ENCODE results near the gene KLK15. TPM values are rescaled to one million over a fixed set of nuclear protein-coding genes. Genes with fewer than 3 reads are reported as not detected.

KLK15 gene
- total RNA-seq, 4 donors from 2014 or later, result not detected

- Histone ChIP-seq H3K27ac (replicated peaks in 1 of 4) (no peak overlapping the region), H3K36me3 (no peaks in the 10 kb centered on the region), H3K9me3 (no peaks in the 10 kb centered on the region), H3K4me3 (no peak overlapping the region), H3K27me3 (peaks cover 0 to 86% (median 10%) of the 10 kb centered on the region in 4 donors), H3K4me1 (no peaks in the 10 kb centered on the region)
- intact Hi-C loops (cut with DNase I), result no loop called here
- DNase-seq (ENCODE audit: extremely low spot score), result no peak
- TF ChIP-seq POLR2A (IDR thresholded peaks at IDR 0.05; ENCODE audit: low read depth) (no peak), EP300 (IDR thresholded peaks at IDR 0.05) (no peak), POLR2AphosphoS5 (IDR thresholded peaks at IDR 0.05) (no peak)
- TF ChIP-seq, protein P1, sequence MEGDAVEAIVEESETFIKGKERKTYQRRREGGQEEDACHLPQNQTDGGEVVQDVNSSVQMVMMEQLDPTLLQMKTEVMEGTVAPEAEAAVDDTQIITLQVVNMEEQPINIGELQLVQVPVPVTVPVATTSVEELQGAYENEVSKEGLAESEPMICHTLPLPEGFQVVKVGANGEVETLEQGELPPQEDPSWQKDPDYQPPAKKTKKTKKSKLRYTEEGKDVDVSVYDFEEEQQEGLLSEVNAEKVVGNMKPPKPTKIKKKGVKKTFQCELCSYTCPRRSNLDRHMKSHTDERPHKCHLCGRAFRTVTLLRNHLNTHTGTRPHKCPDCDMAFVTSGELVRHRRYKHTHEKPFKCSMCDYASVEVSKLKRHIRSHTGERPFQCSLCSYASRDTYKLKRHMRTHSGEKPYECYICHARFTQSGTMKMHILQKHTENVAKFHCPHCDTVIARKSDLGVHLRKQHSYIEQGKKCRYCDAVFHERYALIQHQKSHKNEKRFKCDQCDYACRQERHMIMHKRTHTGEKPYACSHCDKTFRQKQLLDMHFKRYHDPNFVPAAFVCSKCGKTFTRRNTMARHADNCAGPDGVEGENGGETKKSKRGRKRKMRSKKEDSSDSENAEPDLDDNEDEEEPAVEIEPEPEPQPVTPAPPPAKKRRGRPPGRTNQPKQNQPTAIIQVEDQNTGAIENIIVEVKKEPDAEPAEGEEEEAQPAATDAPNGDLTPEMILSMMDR (IDR thresholded peaks at IDR 0.05), result no peak
- 61% methylated on average over 4 of the region's 4 CpGs for WGBS
Observed at GRCh38 chr19:50859849-50860248, 26.5 kb upstream of the KLK15 start.

- H3K4me1 ChIP-seq, result no peaks in the 10 kb centered on the region
- whole genome bisulfite sequencing, result 17% methylated on average over 7 of the region's 7 CpGs
- peaks cover 0 to 89% (median 10%) of the 10 kb centered on the region in 4 donors for H3K27me3 ChIP-seq
- no peaks in the 10 kb centered on the region for H3K9me3 ChIP-seq
- H3K36me3 ChIP-seq, result no peaks in the 10 kb centered on the region
- no peak for DNase-seq (ENCODE audit: extremely low spot score)
- intact Hi-C loops (cut with DNase I), result no loop called here
- no peak overlapping the region for H3K4me3 ChIP-seq
- no peak overlapping the region for H3K27ac ChIP-seq (replicated peaks in 1 of 4)
- TF ChIP-seq POLR2AphosphoS5 (IDR thresholded peaks at IDR 0.05), result no peak
- no peak for TF ChIP-seq POLR2A (IDR thresholded peaks at IDR 0.05; ENCODE audit: low read depth)
- TF ChIP-seq, protein P1 (IDR thresholded peaks at IDR 0.05), result no peak
- TF ChIP-seq EP300 (IDR thresholded peaks at IDR 0.05), result no peak
Observed at GRCh38 chr19:50858886-50859285, 25.5 kb upstream of the KLK15 start.

DNA sequence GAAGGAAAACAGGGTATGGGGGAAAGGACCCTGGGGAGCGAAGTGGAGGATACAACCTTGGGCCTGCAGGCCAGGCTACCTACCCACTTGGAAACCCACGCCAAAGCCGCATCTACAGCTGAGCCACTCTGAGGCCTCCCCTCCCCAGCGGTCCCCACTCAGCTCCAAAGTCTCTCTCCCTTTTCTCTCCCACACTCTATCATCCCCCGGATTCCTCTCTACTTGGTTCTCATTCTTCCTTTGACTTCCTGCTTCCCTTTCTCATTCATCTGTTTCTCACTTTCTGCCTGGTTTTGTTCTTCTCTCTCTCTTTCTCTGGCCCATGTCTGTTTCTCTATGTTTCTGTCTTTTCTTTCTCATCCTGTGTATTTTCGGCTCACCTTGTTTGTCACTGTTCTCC lies 24.0 kb upstream of the KLK15 start:
- no peak for DNase-seq (ENCODE audit: extremely low spot score)
- Histone ChIP-seq H3K27ac (replicated peaks in 1 of 4) (no peak overlapping the region), H3K27me3 (peaks cover 0 to 80% (median 10%) of the 10 kb centered on the region in 4 donors), H3K4me3 (no peak overlapping the region), H3K9me3 (no peaks in the 10 kb centered on the region), H3K4me1 (no peaks in the 10 kb centered on the region), H3K36me3 (no peaks in the 10 kb centered on the region)
- intact Hi-C loops (cut with DNase I), result no loop called here
- TF ChIP-seq POLR2AphosphoS5 (IDR thresholded peaks at IDR 0.05) (no peak), POLR2A (IDR thresholded peaks at IDR 0.05; ENCODE audit: low read depth) (no peak), EP300 (IDR thresholded peaks at IDR 0.05) (no peak)
- TF ChIP-seq, protein P1 (IDR thresholded peaks at IDR 0.05), result no peak
- WGBS, result 49% methylated on average over 6 of the region's 6 CpGs

GRCh38 chr19:50854636-50855410 lies 21.4 kb upstream of the KLK15 start, which contains the start of gene KLK3:
Gene KLK3, plus strand, starts transcription at chr19:50854915. Its CDS starts 41 bp downstream, at chr19:50854956.
- H3K36me3 ChIP-seq, result no peaks in the 10 kb centered on the region
- H3K4me1 ChIP-seq, result no peaks in the 10 kb centered on the region
- H3K4me3 ChIP-seq, result no peak within 1 kb of the TSS
- 60% methylated on average over 9 of the region's 9 CpGs for WGBS
- peaks cover 0 to 84% (median 8%) of the 10 kb centered on the region in 4 donors for H3K27me3 ChIP-seq
- intact Hi-C loops (cut with DNase I), result no loop called here
- H3K9me3 ChIP-seq, result no peaks in the 10 kb centered on the region
- DNase-seq (ENCODE audit: extremely low spot score), result no peak
- H3K27ac ChIP-seq (replicated peaks in 1 of 4), result no peak within 1 kb of the TSS
- TF ChIP-seq POLR2AphosphoS5 (IDR thresholded peaks at IDR 0.05), result no peak
- TF ChIP-seq EP300 (IDR thresholded peaks at IDR 0.05), result no peak
- no peak for TF ChIP-seq POLR2A (IDR thresholded peaks at IDR 0.05; ENCODE audit: low read depth)
- TF ChIP-seq, protein P1 (IDR thresholded peaks at IDR 0.05), result no peak

Measured in esophagus muscularis mucosa (tissue), 4 donors.